ENCODE measurements around the gene TMEM120A. TPM values are rescaled to one million over a fixed set of nuclear protein-coding genes. Genes with fewer than 3 reads are reported as not detected.

The TMEM120A gene
- total and polyA plus RNA-seq, 12 donors: 132 to 220 (median 152) TPM

- peaks cover 0 to 9% (median 0%) of the 10 kb centered on the region in 11 donors for H3K9me3 ChIP-seq
- peaks cover 0 to 34% (median 16%) of the 10 kb centered on the region in 9 donors for H3K4me1 ChIP-seq
- WGBS, 2 donors: 90 to 91% methylated on average over 6 of the region's 6 CpGs
- peak in 1 of 8 donors; percentile 5 for ATAC-seq
- intact Hi-C loops (cut with DNase I): no loop called here
- TF ChIP-seq CTCF (IDR thresholded peaks at IDR 0.05): no peak
- peak overlapping the region in 2 of 10 donors; percentile 54 to 62 for H3K27ac ChIP-seq
- peaks cover 0 to 17% (median 0%) of the 10 kb centered on the region in 9 donors for H3K36me3 ChIP-seq
- no peak for DNase-seq
- no peak overlapping the region for H3K4me3 ChIP-seq
- H3K27me3 ChIP-seq: no peaks in the 10 kb centered on the region
These were observed 55.5 kb downstream of the TMEM120A start for GRCh38 chr7:75938921-75939320.

- Histone ChIP-seq H3K4me3 (no peak overlapping the region), H3K36me3 (peaks cover 0 to 17% (median 0%) of the 10 kb centered on the region in 9 donors), H3K27me3 (no peaks in the 10 kb centered on the region), H3K27ac (peak overlapping the region; percentile 17 to 67 (median 49)), H3K4me1 (peaks cover 0 to 32% (median 16%) of the 10 kb centered on the region in 9 donors), H3K9me3 (peaks cover 0 to 9% (median 0%) of the 10 kb centered on the region in 11 donors)
- WGBS, 2 donors: 59% methylated on average over 15 of the region's 15 CpGs
- ATAC-seq (peak; percentile 74 to 94 (median 90)), DNase-seq (peak; percentile 58 to 75)
- intact Hi-C loops (cut with DNase I): no loop called here
- TF ChIP-seq CTCF (IDR thresholded peaks at IDR 0.05): no peak
These were observed 56.2 kb downstream of the TMEM120A start for GRCh38 chr7:75937958-75938786.

Other genes starting within 250 kb of the TMEM120A start
- 1 to 10 TPM in 1 of 10 donors, under 1 TPM in 4, not detected in 5; 0.55 to 2.0 (median 0.85) TPM for gene CCL26, start 222.4 kb downstream of the TMEM120A start, total RNA-seq
- gene CCL26, start 222.4 kb downstream of the TMEM120A start, polyA plus RNA-seq: 1 to 10 TPM; 1.0 to 1.2 TPM
- gene CCL24, start 180.8 kb downstream of the TMEM120A start, total RNA-seq: 1 to 10 TPM in 2 of 10 donors, under 1 TPM in 3, not detected in 5; 0.46 to 1.9 (median 0.72) TPM
- gene CCL24, start 180.8 kb downstream of the TMEM120A start, polyA plus RNA-seq: under 1 TPM in 1 of 2 donors, not detected in 1; 0.13 TPM
- gene RHBDD2, start 115.6 kb downstream of the TMEM120A start, total RNA-seq: 10 to 100 TPM; 20.8 to 39.7 (median 27.4) TPM
- 10 to 100 TPM; 28.9 to 48.1 TPM for gene RHBDD2, start 115.6 kb downstream of the TMEM120A start, polyA plus RNA-seq
- gene POR, start 79.4 kb downstream of the TMEM120A start, total RNA-seq: 100 to 1,000 TPM in 1 of 10 donors, 10 to 100 TPM in 9; 37.3 to 203 (median 59.3) TPM
- gene POR, start 79.4 kb downstream of the TMEM120A start, polyA plus RNA-seq: 100 to 1,000 TPM; 104 to 185 TPM
- gene STYXL1, start 53.4 kb upstream of the TMEM120A start, total RNA-seq: 10 to 100 TPM; 11.0 to 30.0 (median 16.9) TPM
- 10 to 100 TPM; 41.5 to 53.9 TPM for gene STYXL1, start 53.4 kb upstream of the TMEM120A start, polyA plus RNA-seq
- gene MDH2, start 53.5 kb upstream of the TMEM120A start, total RNA-seq: 100 to 1,000 TPM; 383 to 686 (median 453) TPM
- 100 to 1,000 TPM in 1 of 2 donors, 10 to 100 TPM in 1; 66.1 to 252 TPM for gene MDH2, start 53.5 kb upstream of the TMEM120A start, polyA plus RNA-seq
- gene SRRM3, start 207.3 kb upstream of the TMEM120A start, total RNA-seq: 10 to 100 TPM in 2 of 10 donors, 1 to 10 TPM in 8; 1.0 to 15.9 (median 3.4) TPM
- gene SRRM3, start 207.3 kb upstream of the TMEM120A start, polyA plus RNA-seq: 10 to 100 TPM; 12.9 to 36.2 TPM

Measured in heart right ventricle (tissue), 16 donors.